H1 (cell line): Measurements from ENCODE around the gene FOXN1. TPM values are rescaled to one million over a fixed set of nuclear protein-coding genes. Genes with fewer than 3 reads are reported as not detected.

Experiments
- CTCF ChIA-PET: fragments of 300-600 bp; sonication (Branson Sonifier 250); formaldehyde crosslinking; loops from one replicate; lab custom pipeline; 2021; ENCODE audit not compliant: partially characterized antibody; lab: Charles Lee
- POLR2A ChIA-PET: fragments of 300-600 bp; sonication (Branson Sonifier 250); formaldehyde crosslinking; loops from one replicate; lab custom pipeline; 2021; ENCODE audit warnings: inconsistent platforms; ENCODE audit not compliant: partially characterized antibody; lab: Charles Lee
- DNase-seq, 2 experiments: peaks; one replicate each; pipeline versions ENCODE4 v3.0.0 to v3.0.0-alpha.2; 2010 to 2022; ENCODE audit warnings: low spot score in 2 of 2, low read depth in 1 of 2, mixed read lengths in 1 of 2
- FAIRE-seq: peaks from 2 replicates; lab custom pipeline; 2011; peaks lifted over from hg19 to GRCh38; lab: Jason Lieb, UNC
- H2AFZ ChIP-seq: 2 replicates; pipeline ENCODE4 v1.8.1; 2012; ENCODE audit warnings: low read length, inconsistent platforms
- H2AK5ac ChIP-seq: 2 replicates; pipeline ENCODE4 v1.6.1; 2013; ENCODE audit warnings: low read depth, low read length
- H2BK120ac ChIP-seq: replicated peaks from 2 replicates; pipeline ENCODE3; 2013; ENCODE audit warnings: low read depth, low read length, inconsistent platforms
- H2BK12ac ChIP-seq: 2 replicates; pipeline ENCODE4 v1.6.1; 2013; ENCODE audit warnings: low read depth, low read length
- H2BK15ac ChIP-seq: 2 replicates; pipeline ENCODE4 v1.6.1; 2013; ENCODE audit warnings: low read length
- H2BK20ac ChIP-seq: 2 replicates; pipeline ENCODE4 v1.6.1; 2013; ENCODE audit warnings: low read length
- H2BK5ac ChIP-seq: 2 replicates; pipeline ENCODE4 v1.6.1; 2013; ENCODE audit warnings: low read depth, low read length
- H3K14ac ChIP-seq: 2 replicates; pipeline ENCODE4 v1.6.1; 2013; ENCODE audit warnings: inconsistent platforms; ENCODE audit not compliant: insufficient read length
- H3K18ac ChIP-seq: 2 replicates; pipeline ENCODE4 v1.6.1; 2013; ENCODE audit warnings: low read length; ENCODE audit errors: extremely low read depth
- H3K23ac ChIP-seq: 2 replicates; pipeline ENCODE4 v1.6.1; 2013; ENCODE audit warnings: inconsistent platforms; ENCODE audit not compliant: insufficient read length
- H3K23me2 ChIP-seq: 2 replicates; pipeline ENCODE4 v1.6.1; 2013; ENCODE audit warnings: low read depth, low read length
- H3K27ac ChIP-seq: 2 replicates; pipeline ENCODE4 v1.6.1; 2011; ENCODE audit warnings: low read depth, low read length, inconsistent platforms
- H3K27me3 ChIP-seq, 4 experiments: replicated peaks in 1 of 4; 1 replicate in 1 of 4; 2 replicates in 3 of 4; pipeline versions ENCODE4 v1.6.1 to v1.8.1; 2011 to 2013; ENCODE audit warnings: low read length in 3 of 4, mild to moderate bottlenecking in 3 of 4, inconsistent platforms in 2 of 4, mixed read lengths in 2 of 4, moderate library complexity in 1 of 4; ENCODE audit not compliant: control insufficient read depth in 3 of 4, insufficient read depth in 3 of 4; ENCODE audit errors: extremely low read depth in 1 of 4
- H3K36me3 ChIP-seq, 4 experiments: 2 replicates each; pipeline versions ENCODE4 v1.6.1 to v1.8.1; 2011 to 2013; ENCODE audit warnings: mild to moderate bottlenecking in 4 of 4, low read length in 3 of 4, moderate library complexity in 2 of 4, control low read depth in 1 of 4, inconsistent platforms in 1 of 4; ENCODE audit not compliant: insufficient read depth in 4 of 4, control insufficient read depth in 2 of 4
- H3K4ac ChIP-seq: replicated peaks from 2 replicates; pipeline ENCODE3; 2013; ENCODE audit warnings: low read length, low read depth, mixed read lengths, inconsistent platforms; ENCODE audit not compliant: insufficient read length
- H3K4me1 ChIP-seq, 4 experiments: replicated peaks in 1 of 4; 1 replicate in 1 of 4; 2 replicates in 3 of 4; pipeline versions ENCODE4 v1.6.1 to v1.8.1; 2011 to 2013; ENCODE audit warnings: low read length in 3 of 4, inconsistent platforms in 2 of 4, mixed read lengths in 1 of 4; ENCODE audit not compliant: insufficient read depth in 4 of 4, control insufficient read depth in 3 of 4
- H3K4me2 ChIP-seq, 2 experiments: 2 replicates each; pipeline versions ENCODE4 v1.6.1 to v1.8.1; 2011 to 2013; ENCODE audit warnings: low read depth in 2 of 2, low read length in 2 of 2, control low read depth in 1 of 2, inconsistent platforms in 1 of 2, mild to moderate bottlenecking in 1 of 2; ENCODE audit not compliant: insufficient read depth in 1 of 2
- H3K4me3 ChIP-seq, 4 experiments: fragments of 200-600, 300-600 bp in 1 of 4; sonication (generic), shearing (Covaris generic), sonication (Bioruptor Twin) in 1 of 4; 2 replicates each; pipeline versions ENCODE4 v1.5.1 to v1.8.1; 2011 to 2016; ENCODE audit warnings: low read length in 4 of 4, low read depth in 3 of 4, control low read depth in 2 of 4, inconsistent platforms in 2 of 4, mild to moderate bottlenecking in 2 of 4, mixed read lengths in 1 of 4, moderate library complexity in 1 of 4; ENCODE audit not compliant: insufficient read depth in 2 of 4; ENCODE audit errors: extremely low read depth in 1 of 4
- H3K56ac ChIP-seq: replicated peaks from 2 replicates; pipeline ENCODE3; 2013; ENCODE audit warnings: low read depth, mild to moderate bottlenecking, mixed read lengths, low read length, inconsistent platforms; ENCODE audit not compliant: insufficient read length
- H3K79me1 ChIP-seq: 2 replicates; pipeline ENCODE4 v1.6.1; 2013; ENCODE audit warnings: low read depth, low read length, control low read depth
- H3K79me2 ChIP-seq, 2 experiments: 2 replicates each; pipeline versions ENCODE4 v1.6.1 to v1.8.1; 2012 to 2013; ENCODE audit warnings: low read length in 2 of 2, mild to moderate bottlenecking in 2 of 2, inconsistent platforms in 1 of 2; ENCODE audit not compliant: insufficient read depth in 2 of 2, control insufficient read depth in 1 of 2
- H3K9ac ChIP-seq, 4 experiments: replicated peaks in 1 of 4; 1 replicate in 1 of 4; 2 replicates in 3 of 4; pipeline versions ENCODE4 v1.6.1 to v1.8.1; 2011 to 2013; ENCODE audit warnings: low read depth in 3 of 4, low read length in 3 of 4, control low read depth in 2 of 4, mild to moderate bottlenecking in 2 of 4, moderate library complexity in 2 of 4, inconsistent platforms in 1 of 4; ENCODE audit errors: extremely low read depth in 1 of 4
- H3K9me3 ChIP-seq, 2 experiments: 2 replicates each; pipeline versions ENCODE4 v1.6.1 to v1.8.1; 2012 to 2013; ENCODE audit warnings: mild to moderate bottlenecking in 2 of 2, moderate library complexity in 2 of 2, control low read depth in 1 of 2, inconsistent platforms in 1 of 2, low read depth in 1 of 2, low read length in 1 of 2, mixed read lengths in 1 of 2; ENCODE audit not compliant: insufficient read depth in 2 of 2
- H4K20me1 ChIP-seq, 2 experiments: replicated peaks in 1 of 2; 2 replicates each; pipeline versions ENCODE3 to v1.8.1; 2011 to 2013; ENCODE audit warnings: inconsistent platforms in 2 of 2, low read length in 2 of 2, mild to moderate bottlenecking in 1 of 2; ENCODE audit not compliant: insufficient read depth in 2 of 2, control insufficient read depth in 1 of 2
- H4K5ac ChIP-seq: 2 replicates; pipeline ENCODE4 v1.6.1; 2013; ENCODE audit warnings: low read length, low read depth, mixed read lengths, inconsistent platforms; ENCODE audit not compliant: insufficient read length
- H4K8ac ChIP-seq: 2 replicates; pipeline ENCODE4 v1.8.0; 2013; ENCODE audit warnings: mild to moderate bottlenecking, moderate library complexity, low read length, inconsistent platforms; ENCODE audit not compliant: insufficient read depth; ENCODE audit errors: extremely low read depth
- H4K91ac ChIP-seq: replicated peaks from 2 replicates; pipeline ENCODE3; 2013; ENCODE audit warnings: low read length, mixed read lengths, inconsistent platforms; ENCODE audit not compliant: insufficient read length
- HDAC2 ChIP-seq, 2 experiments: fragments of 300-600 bp in 1 of 2; sonication (generic) in 1 of 2; IDR thresholded peaks; 2 replicates each; pipeline ENCODE4 v1.6.1; 2011 to 2012; ENCODE audit warnings: low read depth in 2 of 2, low read length in 2 of 2, mild to moderate bottlenecking in 2 of 2, moderate library complexity in 2 of 2, borderline replicate concordance in 1 of 2, inconsistent platforms in 1 of 2
- KDM1A ChIP-seq: fragments of 200-600, 300-600 bp; sonication (generic); IDR thresholded peaks from 2 replicates; pipeline ENCODE4 v1.7.1; 2016; ENCODE audit warnings: mild to moderate bottlenecking, low read length, borderline replicate concordance
- TAF1 ChIP-seq: IDR thresholded peaks from 2 replicates; pipeline ENCODE4 v1.6.1; 2011; ENCODE audit warnings: mild to moderate bottlenecking, low read depth, low read length
- WGBS, 2 experiments: shearing (Covaris generic) in 1 of 2; methylation state at CpG; one replicate each; pipeline versions ENCODE4 v1.1.6 to v1.1.7; 2013 to 2015; ENCODE audit warnings: low lambda C conversion rate in 2 of 2, mixed read lengths in 2 of 2, inconsistent platforms in 1 of 2, low coverage in 1 of 2, missing lambda C conversion rate in 1 of 2; ENCODE audit not compliant: insufficient replicate concordance in 2 of 2, insufficient coverage in 1 of 2, insufficient read length in 1 of 2; ENCODE audit errors: extremely low coverage in 1 of 2, missing lambda C conversion rate in 1 of 2; 5-methylcytosine and 5-hydroxymethylcytosine counted together
- polyA plus RNA-seq, 7 experiments: library from polyadenylated mRNA; depleted of rRNA in 3 of 7; stranded (reverse) in 5 of 7; unstranded in 2 of 7; fragments of >200 nt in 5 of 7; fragments of 200-250 nt in 2 of 7; gene quantifications; 1 replicate in 5 of 7; 2 replicates in 1 of 7; 4 replicates in 1 of 7; pipeline versions ENCODE4 v1.2.1 to v1.2.3, GENCODE V29; 2011 to 2013; ENCODE audit warnings: missing spikeins in 2 of 7, mixed read lengths in 2 of 7
- total RNA-seq: library from RNA; stranded (reverse); fragmentation: NEBNext Ultra II Directional; extraction: Animal tissue kit (Norgen Biotek cat#: 25700); gene quantifications from 2 replicates; pipeline ENCODE4 v1.2.1, GENCODE V29; 2021

The FOXN1 gene
- total and polyA plus RNA-seq, 2 of the 8 experiments (the other 6 are each of a cell fraction or from before 2014, with no cell fraction given): not detected

GRCh38 chr17:28508211-28508724, 2.1 kb downstream of the FOXN1 start:
- no peak for TF ChIP-seq TAF1
- TF ChIP-seq HDAC2 (IDR thresholded peaks at IDR 0.05; ENCODE audit: borderline replicate concordance in 1 of 2, low read depth in 2 of 2, low read length in 2 of 2): no peak
- peak; percentile 59; the same call in 1 of the 2 replicates for TF ChIP-seq KDM1A
- WGBS, 2 experiments: 82% methylated on average over 11 of the region's 11 CpGs; no CpG with 5 or more reads in 1 of the 2 experiments
- FAIRE-seq (no peak), DNase-seq (no peak)
- Histone ChIP-seq H3K4me3 (no peak overlapping the region), H2BK120ac (no peak overlapping the region), H3K14ac (no peak overlapping the region), H3K56ac (no peak overlapping the region), H3K27ac (no peak overlapping the region), H4K8ac (no peak overlapping the region), H3K23me2 (peaks cover 2% of the 10 kb centered on the region; the same call in 1 of the 2 replicates), H2BK12ac (peak overlapping the region; percentile 68; the same call in 1 of the 2 replicates), H2AK5ac (no peak overlapping the region), H3K18ac (peak overlapping the region; percentile 10; the same call in 1 of the 2 replicates), H3K4me2 (peak overlapping the region; percentile 26 to 37; a peak in 2 of 4 replicates), H2AFZ (peak overlapping the region; percentile 87), H2BK15ac (peak overlapping the region; percentile 93; the same call in 1 of the 2 replicates), H3K9me3 (no peaks in the 10 kb centered on the region), H4K5ac (no peak overlapping the region), H2BK20ac (0 out of 2 replicates have a peak overlapping the region, but pooled peaks have one; percentile 3), H2BK5ac (no peak overlapping the region), H3K9ac (0 out of 7 replicates have a peak overlapping the region, but pooled peaks of 1 of the 4 experiments have one; percentile 7), H3K36me3 (no peaks in the 10 kb centered on the region), H3K4me1 (peaks cover 0 to 17% (median 7%) of the 10 kb centered on the region in 4 experiments; a peak in 6 of 7 replicates), H3K79me1 (no peaks in the 10 kb centered on the region), H4K91ac (peak overlapping the region; percentile 4), H3K4ac (no peak overlapping the region), H3K79me2 (no peaks in the 10 kb centered on the region), H4K20me1 (no peaks in the 10 kb centered on the region), H3K23ac (no peak overlapping the region), H3K27me3 (peaks cover 0 to 8% (median 4%) of the 10 kb centered on the region in 4 experiments; a peak in 4 of 7 replicates)
- ChIA-PET CTCF (interaction anchor here (21.4 kb wide), 1 partner anchor 35 kb away, joined by 547 read pairs; no protein-coding TSS in a partner anchor), POLR2A (no interaction called here)
